UCSD-AML1 (cell line): ENCODE results near the gene PPIL4.
"Not testable (repeated sequence)": the region's sequence is repeated elsewhere in the genome, so short reads cannot be mapped to it uniquely, and the experiment has no call there.

Experiments used
- DNase-seq: peaks from one replicate; lab custom pipeline; 2025; ENCODE audit not compliant: unreplicated experiment; lab: John Stamatoyannopoulos, UW

The PPIL4 gene

DNA sequence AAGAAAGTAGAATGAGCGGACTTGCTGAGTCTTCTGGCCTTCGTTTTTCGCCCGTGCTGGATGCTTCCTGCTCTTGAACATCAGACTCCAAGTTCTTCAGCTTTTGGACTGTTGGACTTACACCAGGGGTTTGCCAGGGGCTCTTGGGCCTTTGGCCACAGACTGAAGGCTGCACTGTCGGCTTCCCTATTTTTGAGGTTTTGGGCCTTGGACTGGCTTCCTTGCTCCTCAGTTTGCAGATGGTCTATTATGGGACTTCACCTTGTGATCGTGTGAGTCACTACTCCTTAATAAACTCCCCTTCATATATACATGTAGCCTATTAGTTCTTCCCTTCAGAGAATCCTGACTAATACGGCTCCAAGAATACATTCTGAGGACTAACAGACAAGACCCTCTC is 83.1 kb downstream of the PPIL4 start:
- DNase-seq, result not testable (repeated sequence)

DNA sequence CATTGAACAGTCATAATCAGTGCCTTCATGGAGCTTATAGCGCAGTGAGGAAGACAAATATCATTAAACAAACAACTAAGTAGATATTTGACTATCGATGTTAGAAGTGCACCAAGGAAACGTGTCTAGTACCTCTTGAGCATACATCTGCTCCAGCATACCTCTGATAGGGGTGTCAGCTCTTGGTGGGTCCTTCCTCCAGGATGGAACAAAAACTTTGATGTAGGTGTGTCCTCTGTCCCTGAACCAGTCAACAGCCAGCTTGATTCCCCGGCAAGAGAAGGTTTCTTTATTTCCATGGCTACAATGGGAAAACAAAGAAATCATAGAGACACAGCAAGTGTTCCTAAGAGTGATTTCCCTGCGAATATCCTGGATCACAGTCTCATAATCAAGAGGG is 84.2 kb downstream of the PPIL4 start:
- no peak for DNase-seq

GRCh38 chr6:149460249-149460648 is 85.6 kb downstream of the PPIL4 start:
- not testable (repeated sequence) for DNase-seq

GRCh38 chr6:149459761-149460160 is 86.1 kb downstream of the PPIL4 start:
- no peak for DNase-seq

DNA sequence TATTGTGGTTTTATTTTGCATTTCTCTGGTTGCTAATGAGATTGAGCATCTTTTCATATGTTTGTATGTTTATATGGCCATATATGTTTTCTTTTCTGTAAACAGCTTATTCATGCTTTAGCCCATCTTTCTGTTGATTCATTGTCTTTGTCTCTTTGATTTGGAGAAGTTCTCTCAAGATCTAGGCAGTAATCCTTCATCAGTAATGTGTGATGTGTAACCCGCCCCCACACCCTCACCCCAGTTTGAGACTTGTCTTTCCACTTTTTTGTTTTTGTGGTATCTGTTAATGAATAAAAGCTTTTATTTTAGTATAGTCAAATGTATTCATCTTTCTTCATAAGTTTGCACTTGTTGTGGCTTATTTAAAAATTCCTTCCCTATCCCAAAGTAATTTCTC is 87.0 kb downstream of the PPIL4 start:
- no peak for DNase-seq

- no peak for DNase-seq
Measured at GRCh38 chr6:149458196-149458595, 87.6 kb downstream of the PPIL4 start.

DNA sequence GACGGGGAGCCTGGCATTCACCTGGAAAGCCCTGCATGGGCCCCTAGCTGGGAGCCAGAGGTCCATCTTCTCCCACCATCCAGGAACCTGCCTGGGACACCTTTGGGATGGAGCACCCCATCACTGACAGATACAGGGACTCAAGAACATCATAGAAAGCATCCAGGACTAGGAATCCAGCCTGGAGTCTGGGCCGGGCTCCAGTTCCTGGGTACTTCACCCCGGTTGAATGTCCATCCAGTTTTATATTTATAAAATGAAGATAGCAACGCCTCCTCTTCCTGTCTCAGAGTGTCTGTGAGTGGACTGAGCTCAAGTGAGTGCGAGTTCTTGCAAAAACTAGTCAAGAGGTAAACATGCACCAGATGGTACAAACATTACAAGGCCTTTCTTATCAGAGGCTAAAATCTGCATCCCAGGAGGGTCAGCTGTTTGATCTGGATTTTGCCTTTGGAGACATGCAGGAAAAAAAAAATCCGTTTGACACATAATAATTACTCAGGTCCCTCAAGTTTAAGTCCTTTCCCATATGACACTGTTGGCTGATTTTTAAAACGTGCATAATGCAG is 88.4 kb downstream of the PPIL4 start:
- no peak for DNase-seq

- no peak for DNase-seq
Measured at GRCh38 chr6:149456311-149457021, 89.4 kb downstream of the PPIL4 start.

GRCh38 chr6:149455031-149455732 is 90.7 kb downstream of the PPIL4 start:
- no peak for DNase-seq
